Progenitor cell of endocrine pancreas (in vitro differentiated cells): Measurements from ENCODE around the gene UBASH3B. TPM values are rescaled to one million over a fixed set of nuclear protein-coding genes. Genes with fewer than 3 reads are reported as not detected.

Experiments
- DNase-seq: peaks from one replicate; pipeline ENCODE4 v3.0.0; 2021; ENCODE audit warnings: low spot score; ENCODE audit not compliant: unreplicated experiment
- H3K27ac Mint-ChIP-seq: 2 replicates; pipeline ENCODE4 v1.8.0; 2021; ENCODE audit warnings: mild to moderate bottlenecking, moderate library complexity, mixed read lengths
- H3K27me3 Mint-ChIP-seq: 2 replicates; pipeline ENCODE4 v1.8.0; 2021; ENCODE audit warnings: mixed read lengths
- H3K36me3 Mint-ChIP-seq: 2 replicates; pipeline ENCODE4 v1.8.0; 2022; ENCODE audit warnings: mixed read lengths; ENCODE audit not compliant: insufficient read depth
- H3K4me1 Mint-ChIP-seq: 2 replicates; pipeline ENCODE4 v1.8.0; 2021; ENCODE audit warnings: low read depth, mixed read lengths
- H3K4me3 Mint-ChIP-seq: 2 replicates; pipeline ENCODE4 v1.8.0; 2021; ENCODE audit warnings: low read depth, mild to moderate bottlenecking, moderate library complexity, mixed read lengths
- H3K9me3 Mint-ChIP-seq: 2 replicates; pipeline ENCODE4 v1.8.0; 2021; ENCODE audit warnings: low read depth, mixed read lengths
- CTCF ChIP-seq: fragments of 200-600 bp; sonication (generic); IDR thresholded peaks from one replicate; pipeline ENCODE4 v1.5.0; 2021; ENCODE audit warnings: antibody characterized with exemption, mild to moderate bottlenecking; ENCODE audit not compliant: unreplicated experiment
- total RNA-seq: library from RNA; stranded (reverse); gene quantifications from 2 replicates; pipeline ENCODE4 v1.2.1, GENCODE V29; 2021

Gene UBASH3B
- total RNA-seq, 1 donor from 2014 or later = 2.4 TPM

DNA sequence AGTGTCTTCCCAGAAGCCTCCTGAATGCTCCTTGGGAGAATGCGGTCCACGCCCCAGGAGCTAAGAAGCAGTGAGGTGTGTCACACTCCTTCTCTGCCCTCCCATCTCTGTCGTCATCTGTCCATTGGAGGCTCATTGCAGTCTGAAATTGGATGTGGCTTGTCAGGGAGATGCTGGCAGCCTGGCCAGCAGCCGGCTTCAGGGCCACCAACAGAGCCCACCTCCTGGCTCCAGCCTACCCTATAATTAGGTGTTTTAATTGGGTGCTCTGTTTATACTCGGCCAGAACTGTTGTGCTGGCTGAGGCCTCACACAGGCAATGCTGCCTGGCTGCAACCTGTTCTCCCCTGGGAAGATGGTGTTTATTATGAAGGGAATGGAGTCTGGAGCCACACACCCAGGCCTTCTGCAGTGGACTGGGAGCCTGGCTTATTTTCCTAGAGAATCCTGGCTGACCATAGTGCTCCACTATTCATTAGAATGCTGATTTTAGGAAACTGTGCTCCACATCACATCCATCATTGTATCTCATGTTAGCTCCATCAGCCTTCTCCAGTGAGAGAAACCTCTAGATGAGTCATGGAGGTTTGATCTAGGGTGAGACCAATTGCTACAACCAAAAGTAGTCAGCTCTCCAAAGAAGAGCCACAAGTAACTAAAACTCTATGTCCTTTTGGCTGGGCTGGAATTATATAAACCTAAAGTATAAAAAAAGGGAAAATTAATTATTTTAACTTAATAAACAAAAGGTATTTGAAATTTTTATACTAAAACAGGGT, 96.0 kb downstream of the UBASH3B start:
- H3K4me1 Mint-ChIP-seq = peaks cover 18% of the 10 kb centered on the region
- H3K4me3 Mint-ChIP-seq = no peak overlapping the region
- no peaks in the 10 kb centered on the region for H3K36me3 Mint-ChIP-seq
- no peak overlapping the region for H3K27ac Mint-ChIP-seq
- no peak for TF ChIP-seq CTCF
- peaks cover 22% of the 10 kb centered on the region for H3K27me3 Mint-ChIP-seq
- H3K9me3 Mint-ChIP-seq = no peaks in the 10 kb centered on the region
- DNase-seq = no peak

DNA sequence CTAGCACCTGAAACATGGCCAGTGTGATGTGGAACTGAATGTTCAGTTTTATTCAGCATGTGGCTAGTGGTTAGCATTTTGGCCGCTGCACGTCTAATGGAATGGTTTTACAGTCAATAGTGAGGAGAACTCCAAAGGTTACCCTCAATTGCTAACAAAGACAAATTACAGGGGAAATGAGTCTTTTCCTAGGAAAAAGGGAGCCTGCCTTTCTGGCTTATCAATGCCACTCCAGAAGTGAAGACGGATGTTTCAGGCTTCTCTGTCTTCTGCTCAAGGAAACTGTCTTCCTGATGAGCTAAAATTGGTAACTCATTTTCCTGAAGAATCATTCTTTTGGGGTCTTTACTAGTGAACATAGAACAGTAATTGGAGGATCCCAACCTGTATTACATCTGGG, 98.5 kb downstream of the UBASH3B start:
- Mint-ChIP-seq H3K9me3 (no peaks in the 10 kb centered on the region), H3K4me1 (peaks cover 9% of the 10 kb centered on the region), H3K27me3 (peaks cover 27% of the 10 kb centered on the region), H3K36me3 (no peaks in the 10 kb centered on the region), H3K27ac (no peak overlapping the region), H3K4me3 (no peak overlapping the region)
- DNase-seq = no peak
- no peak for TF ChIP-seq CTCF

DNA sequence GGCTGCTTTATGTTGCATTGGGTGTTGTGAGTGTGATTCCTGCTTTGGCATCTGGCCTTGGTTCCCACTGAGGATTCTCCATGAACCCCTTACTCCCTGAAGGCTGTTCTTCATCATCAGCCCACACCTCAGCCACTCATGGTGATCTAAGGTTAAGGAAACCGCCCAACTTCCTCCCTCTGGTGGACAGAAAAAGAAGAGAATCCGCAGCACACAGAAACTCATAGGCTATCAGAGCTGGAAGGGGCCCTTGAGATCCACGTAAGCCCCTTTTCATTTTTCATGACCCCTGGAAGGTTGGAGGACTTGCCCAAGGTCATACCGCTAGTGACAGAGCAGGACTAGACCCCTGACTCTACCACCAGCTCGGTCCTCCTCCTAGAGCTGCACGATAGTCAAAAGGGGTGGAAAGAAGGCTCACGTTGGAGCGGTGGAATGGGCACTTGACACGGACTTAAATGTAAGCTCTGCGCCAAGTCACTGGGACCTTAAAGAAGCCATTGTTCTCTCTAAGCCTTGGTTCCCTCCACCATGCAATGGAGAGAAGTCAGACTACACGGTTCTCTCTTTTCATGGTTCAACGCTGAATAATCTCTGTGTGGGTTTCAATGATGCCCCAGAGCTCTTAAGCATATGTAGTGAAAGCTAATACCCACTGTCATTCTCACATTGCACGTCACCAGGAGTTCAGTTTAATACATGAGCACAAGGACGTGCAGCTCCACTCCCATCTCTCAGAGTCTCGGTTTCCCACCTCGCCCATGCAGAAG, 99.2 kb downstream of the UBASH3B start:
- no peak for DNase-seq
- H3K9me3 Mint-ChIP-seq = no peaks in the 10 kb centered on the region
- H3K4me1 Mint-ChIP-seq = peaks cover 9% of the 10 kb centered on the region
- H3K36me3 Mint-ChIP-seq = no peaks in the 10 kb centered on the region
- H3K4me3 Mint-ChIP-seq = no peak overlapping the region
- TF ChIP-seq CTCF = peak; percentile 45
- H3K27ac Mint-ChIP-seq = peak overlapping the region; percentile 52
- peaks cover 27% of the 10 kb centered on the region for H3K27me3 Mint-ChIP-seq

DNA sequence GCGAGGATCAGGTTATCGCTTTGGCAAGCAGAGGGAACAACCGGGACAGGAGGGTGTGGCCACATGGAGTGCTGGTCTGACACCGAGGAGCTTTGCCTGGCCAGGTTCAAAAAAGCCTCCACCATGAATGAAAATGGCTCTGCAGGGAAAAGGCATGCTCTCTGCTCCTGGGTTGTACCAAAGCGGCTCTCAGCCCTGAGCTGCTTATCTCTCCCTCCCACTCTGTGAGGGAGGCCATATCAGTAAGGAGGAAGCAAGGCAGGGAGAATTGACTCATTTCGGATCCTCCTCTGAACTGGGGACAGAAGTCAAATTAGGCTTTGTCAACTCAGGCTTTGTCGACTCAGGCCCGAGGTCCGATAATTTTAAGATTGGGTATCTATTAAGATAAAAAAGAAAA, 99.9 kb downstream of the UBASH3B start:
- Mint-ChIP-seq H3K36me3 (no peaks in the 10 kb centered on the region), H3K27me3 (peaks cover 27% of the 10 kb centered on the region), H3K4me3 (no peak overlapping the region), H3K27ac (peak overlapping the region; percentile 22), H3K4me1 (peaks cover 9% of the 10 kb centered on the region), H3K9me3 (no peaks in the 10 kb centered on the region)
- TF ChIP-seq CTCF = no peak
- no peak for DNase-seq

DNA sequence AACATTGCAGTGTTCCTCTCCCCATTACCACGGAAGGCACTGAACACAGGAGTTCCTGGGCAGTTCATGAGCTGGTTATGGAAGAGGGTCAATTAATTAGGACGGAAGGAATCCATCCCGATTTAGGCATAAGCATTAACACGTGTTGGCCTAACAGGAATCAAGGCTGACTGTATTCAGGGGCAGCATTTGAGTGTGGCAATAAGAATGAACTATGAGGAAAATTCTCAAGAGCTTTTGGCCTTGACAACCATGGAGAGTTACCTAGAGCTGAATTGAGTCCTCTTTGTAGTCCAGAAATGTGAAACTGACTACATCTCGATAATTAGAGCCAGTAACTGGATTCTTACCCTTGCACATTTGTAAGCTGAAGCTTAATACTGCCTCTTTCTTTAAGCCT, 100.4 kb downstream of the UBASH3B start:
- Mint-ChIP-seq H3K4me1 (peaks cover 9% of the 10 kb centered on the region), H3K9me3 (no peaks in the 10 kb centered on the region), H3K27ac (no peak overlapping the region), H3K27me3 (peaks cover 23% of the 10 kb centered on the region), H3K36me3 (no peaks in the 10 kb centered on the region), H3K4me3 (no peak overlapping the region)
- TF ChIP-seq CTCF = no peak
- no peak for DNase-seq
